Measurements from ENCODE around the gene WDR81.

- no peak for TF ChIP-seq ATF2 (tag by site-specific recombination; IDR thresholded peaks at IDR 0.05; ENCODE audit: low read depth)
- TF ChIP-seq CTCF (tag by site-specific recombination; IDR thresholded peaks at IDR 0.05) = no peak
- TF ChIP-seq TCF7L2 (IDR thresholded peaks at IDR 0.05; ENCODE audit: borderline replicate concordance, low read depth, low read length) = no peak
- TF ChIP-seq SALL2 (tag by site-specific recombination; IDR thresholded peaks at IDR 0.05; ENCODE audit: borderline replicate concordance) = no peak
- no peak for TF ChIP-seq ZNF211 (tag by site-specific recombination; IDR thresholded peaks at IDR 0.05; ENCODE audit: low read depth)
- TF ChIP-seq ZNF24 (tag by site-specific recombination; IDR thresholded peaks at IDR 0.05) = no peak
- TF ChIP-seq ZNF184 (tag by site-specific recombination; IDR thresholded peaks at IDR 0.05) = no peak
- TF ChIP-seq OSR2 (tag by site-specific recombination; IDR thresholded peaks at IDR 0.05) = no peak
- TF ChIP-seq ZBTB8A (tag by site-specific recombination; IDR thresholded peaks at IDR 0.05) = no peak
- TF ChIP-seq ZNF610 (tag by site-specific recombination; IDR thresholded peaks at IDR 0.05; ENCODE audit: borderline replicate concordance) = no peak
- no peak for TF ChIP-seq ZNF488 (tag by site-specific recombination; IDR thresholded peaks at IDR 0.05)
- no peak for TF ChIP-seq MYNN (tag by site-specific recombination; IDR thresholded peaks at IDR 0.05; ENCODE audit: borderline replicate concordance)
- TF ChIP-seq REST (tag by site-specific recombination; IDR thresholded peaks at IDR 0.05) = no peak
These were observed 30.1 kb downstream of the WDR81 start for GRCh38 chr17:1754430-1755112.

All from HEK293 (cell line).